Lower leg skin (tissue), 4 donors: Measurements from ENCODE around the gene ANKFN1. TPM values are rescaled to one million over a fixed set of nuclear protein-coding genes. Genes with fewer than 3 reads are reported as not detected.

Source experiments
- DNase-seq, 2 donors: peaks; one replicate each; pipeline ENCODE4 v3.0.0-alpha.2; 2019; ENCODE audit warnings: low spot score in 2 of 2
- H3K4me3 ChIP-seq: fragments of 200-600 bp; sonication (generic); 2 replicates; pipeline ENCODE4 v1.5.1; 2017; ENCODE audit warnings: mild to moderate bottlenecking, low read depth; ENCODE audit not compliant: poor library complexity, severe bottlenecking
- POLR2A ChIP-seq, 2 donors: fragments of 450-650 bp; IDR thresholded peaks; one replicate each; pipeline ENCODE4 v1.6.1; 2016 to 2017; ENCODE audit warnings: antibody characterized with exemption in 2 of 2, mild to moderate bottlenecking in 1 of 2, moderate library complexity in 1 of 2
- WGBS, 2 donors: methylation state at CpG; one replicate each; pipeline ENCODE4 v1.1.5; 2018; 5-methylcytosine and 5-hydroxymethylcytosine counted together
- intact Hi-C: fragments of 100-400 bp; cut with DNase I; formaldehyde crosslinking; loops from one replicate; pipeline ENCODE4 v1.15.0; 2023; ENCODE audit warnings: low total_unique reads
- total RNA-seq, 4 donors: library from RNA; depleted of rRNA; stranded (reverse); fragments of >200 nt; gene quantifications; one replicate each; pipeline ENCODE4 v1.1.0, GENCODE V29; 2016
- TF ChIP-seq, protein P1 (sequence below), 3 donors: fragments of 450-650 bp; IDR thresholded peaks; one replicate each; pipeline ENCODE4 v1.5.1; 2016; ENCODE audit warnings: antibody characterized with exemption in 3 of 3, mild to moderate bottlenecking in 3 of 3, moderate library complexity in 2 of 3

The ANKFN1 gene
- total RNA-seq, 4 donors from 2014 or later = 1.1 to 3.1 (median 1.4) TPM

DNA sequence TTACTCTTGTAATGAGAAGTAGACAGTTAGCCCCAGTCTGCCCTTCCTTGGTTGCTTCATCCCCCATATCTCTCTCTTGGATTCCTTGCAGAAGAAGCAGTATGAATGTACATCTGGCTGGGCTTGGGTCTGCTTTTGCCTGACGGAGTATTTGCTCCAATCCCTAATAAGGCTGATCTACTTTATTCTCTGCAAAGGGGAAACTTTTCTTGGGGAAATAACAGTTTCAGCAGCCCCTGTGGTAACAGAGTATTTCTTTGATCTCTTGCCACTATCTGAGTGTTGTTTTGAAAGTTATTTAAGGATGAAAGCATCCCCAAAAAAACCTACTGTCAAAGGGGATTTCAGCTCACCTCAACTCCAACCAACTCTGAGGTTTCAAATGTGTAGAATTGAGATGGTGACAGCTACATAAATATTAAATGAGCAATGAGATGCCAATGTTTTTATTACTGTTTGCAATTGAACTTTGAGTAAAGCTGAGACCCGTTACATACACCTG lies 271.3 kb downstream of the ANKFN1 start:
- 47 to 48% methylated on average over 2 of the region's 2 CpGs for WGBS, 2 donors
- TF ChIP-seq, protein P1, sequence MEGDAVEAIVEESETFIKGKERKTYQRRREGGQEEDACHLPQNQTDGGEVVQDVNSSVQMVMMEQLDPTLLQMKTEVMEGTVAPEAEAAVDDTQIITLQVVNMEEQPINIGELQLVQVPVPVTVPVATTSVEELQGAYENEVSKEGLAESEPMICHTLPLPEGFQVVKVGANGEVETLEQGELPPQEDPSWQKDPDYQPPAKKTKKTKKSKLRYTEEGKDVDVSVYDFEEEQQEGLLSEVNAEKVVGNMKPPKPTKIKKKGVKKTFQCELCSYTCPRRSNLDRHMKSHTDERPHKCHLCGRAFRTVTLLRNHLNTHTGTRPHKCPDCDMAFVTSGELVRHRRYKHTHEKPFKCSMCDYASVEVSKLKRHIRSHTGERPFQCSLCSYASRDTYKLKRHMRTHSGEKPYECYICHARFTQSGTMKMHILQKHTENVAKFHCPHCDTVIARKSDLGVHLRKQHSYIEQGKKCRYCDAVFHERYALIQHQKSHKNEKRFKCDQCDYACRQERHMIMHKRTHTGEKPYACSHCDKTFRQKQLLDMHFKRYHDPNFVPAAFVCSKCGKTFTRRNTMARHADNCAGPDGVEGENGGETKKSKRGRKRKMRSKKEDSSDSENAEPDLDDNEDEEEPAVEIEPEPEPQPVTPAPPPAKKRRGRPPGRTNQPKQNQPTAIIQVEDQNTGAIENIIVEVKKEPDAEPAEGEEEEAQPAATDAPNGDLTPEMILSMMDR (IDR thresholded peaks at IDR 0.05) = no peak
- no peak for TF ChIP-seq POLR2A (IDR thresholded peaks at IDR 0.05)
- intact Hi-C loops = no loop called here
- no peak overlapping the region for H3K4me3 ChIP-seq
- no peak for DNase-seq

DNA sequence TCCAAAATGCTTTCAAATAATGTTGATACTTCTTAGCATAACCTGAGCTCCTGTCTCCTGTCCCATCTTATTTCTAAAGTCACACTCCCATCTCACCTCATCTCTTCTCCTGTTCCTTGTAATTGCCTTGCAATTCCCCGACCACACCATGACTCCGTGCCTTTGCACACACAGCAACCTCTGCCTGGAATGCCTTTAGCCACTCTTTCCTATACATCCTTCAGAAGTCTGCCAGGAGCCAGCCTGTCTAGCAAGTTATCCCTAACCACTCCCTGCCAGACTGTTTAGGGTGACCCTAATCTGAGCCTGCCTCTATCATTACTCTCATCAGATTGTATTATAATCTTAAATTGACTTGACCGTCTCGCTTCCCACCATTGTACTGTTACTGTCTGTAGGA lies 272.2 kb downstream of the ANKFN1 start:
- WGBS, 2 donors = 71 to 83% methylated on average over 4 of the region's 4 CpGs
- intact Hi-C loops = no loop called here

DNA sequence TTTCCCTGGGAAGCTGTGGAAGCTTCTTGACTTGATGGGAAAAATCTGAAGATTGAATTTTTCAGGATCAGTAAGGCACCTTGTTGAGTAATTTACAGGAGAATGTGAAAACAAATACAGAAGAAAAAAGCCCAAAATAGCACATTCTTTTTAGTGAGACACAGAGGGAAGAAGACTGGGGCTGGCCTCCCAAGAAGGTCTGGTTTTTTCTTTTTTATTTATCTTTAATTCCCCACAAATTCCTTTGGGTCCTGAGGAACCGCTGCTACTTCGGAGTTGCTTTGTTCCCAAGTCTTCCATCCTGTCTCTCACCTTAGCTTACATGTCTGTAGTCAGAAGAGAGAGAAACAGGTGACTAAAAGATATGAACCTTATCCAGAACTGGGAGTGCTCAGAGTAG lies 273.6 kb downstream of the ANKFN1 start:
- whole genome bisulfite sequencing, 2 donors = 85 to 88% methylated on average over 2 of the region's 2 CpGs
- intact Hi-C loops = no loop called here

More for the DNA sequence above, 272.2 kb downstream of the ANKFN1 start:
- no peak for DNase-seq
- TF ChIP-seq, protein P1 (IDR thresholded peaks at IDR 0.05) = no peak
- no peak for TF ChIP-seq POLR2A (IDR thresholded peaks at IDR 0.05)
- H3K4me3 ChIP-seq = no peak overlapping the region

DNA sequence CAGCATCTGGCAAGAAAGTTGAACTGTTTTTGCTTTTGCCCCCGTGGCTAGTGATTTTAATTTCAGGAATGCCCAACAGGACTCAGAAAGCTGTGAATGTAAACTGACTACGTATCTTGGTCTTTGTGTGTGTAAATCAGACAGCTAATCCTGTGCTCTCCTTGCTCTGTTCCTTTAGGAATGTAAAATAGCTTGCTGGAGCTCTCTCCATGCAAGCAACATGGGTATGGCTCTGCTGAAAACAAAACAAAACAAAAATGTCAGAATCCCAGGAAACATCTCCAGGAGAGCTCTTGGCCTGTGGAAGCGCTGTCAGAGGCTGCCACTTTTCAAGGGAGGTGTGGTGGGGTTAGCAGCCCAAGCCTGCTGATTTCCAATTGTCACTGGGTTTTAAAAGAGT lies 278.5 kb downstream of the ANKFN1 start:
- WGBS, 2 donors = 56 to 65% methylated on average over 3 of the region's 3 CpGs
- no peak overlapping the region for H3K4me3 ChIP-seq
- no peak for DNase-seq
- no peak for TF ChIP-seq POLR2A (IDR thresholded peaks at IDR 0.05)
- TF ChIP-seq, protein P1 (IDR thresholded peaks at IDR 0.05) = no peak
- intact Hi-C loops = no loop called here

More for the DNA sequence above, 273.6 kb downstream of the ANKFN1 start:
- TF ChIP-seq, protein P1 (IDR thresholded peaks at IDR 0.05) = no peak
- TF ChIP-seq POLR2A (IDR thresholded peaks at IDR 0.05) = no peak
- H3K4me3 ChIP-seq = no peak overlapping the region
- no peak for DNase-seq

DNA sequence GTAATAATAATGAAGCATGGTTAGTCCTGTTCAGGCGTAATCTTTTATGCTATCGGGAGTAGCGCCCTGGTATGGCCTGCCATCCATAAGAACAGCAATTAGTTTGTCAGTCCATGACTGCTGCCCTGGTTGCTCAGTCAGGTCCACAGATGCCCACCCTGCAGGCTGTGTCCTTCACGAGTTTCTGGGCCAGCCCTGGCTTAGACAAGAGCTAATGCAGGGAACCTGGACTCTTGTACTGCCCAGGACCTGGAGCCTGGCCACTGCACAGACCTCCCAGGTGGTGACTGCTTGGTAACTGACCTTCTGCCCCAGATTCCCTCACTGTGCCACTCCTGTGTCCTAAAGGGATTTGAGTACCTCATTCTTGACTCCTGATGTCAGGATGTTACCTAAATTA lies 279.2 kb downstream of the ANKFN1 start:
- H3K4me3 ChIP-seq = no peak overlapping the region
- intact Hi-C loops = no loop called here
- DNase-seq = no peak
- TF ChIP-seq, protein P1 (IDR thresholded peaks at IDR 0.05) = no peak
- TF ChIP-seq POLR2A (IDR thresholded peaks at IDR 0.05) = no peak
- WGBS, 2 donors = 87 to 89% methylated on average over 4 of the region's 4 CpGs

DNA sequence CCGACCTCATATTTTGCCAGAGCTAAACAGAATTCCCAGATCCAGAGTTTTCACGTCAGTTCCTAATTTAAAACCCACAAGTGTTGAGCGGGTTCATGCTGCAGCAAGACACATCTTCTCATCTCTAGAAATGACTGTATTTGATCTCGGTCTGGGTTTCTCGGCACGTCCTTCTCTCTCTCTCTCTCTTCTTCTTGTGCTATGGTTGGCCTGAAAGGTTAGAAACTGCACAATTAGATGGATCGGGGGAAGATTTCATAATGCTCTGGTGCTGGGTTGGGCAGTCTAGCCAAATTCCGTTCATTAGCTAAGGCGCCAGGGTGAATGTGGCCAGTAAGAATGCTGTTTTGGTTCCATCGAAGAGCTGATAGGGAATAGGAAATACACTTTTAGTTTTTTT lies 281.3 kb downstream of the ANKFN1 start:
- no peak for TF ChIP-seq POLR2A (IDR thresholded peaks at IDR 0.05)
- TF ChIP-seq, protein P1 (IDR thresholded peaks at IDR 0.05) = no peak
- intact Hi-C loops = no loop called here
- 55 to 75% methylated on average over 10 of the region's 10 CpGs for WGBS, 2 donors
- no peak overlapping the region for H3K4me3 ChIP-seq
- DNase-seq = no peak
